ENCODE results near the gene NTN4.
A peak's percentile ranks its signal among the peaks of the same experiment; 100 is the strongest.
"Not testable (repeated sequence)": the region's sequence is repeated elsewhere in the genome, so short reads cannot be mapped to it uniquely, and the experiment has no call there.

NTN4 gene

DNA sequence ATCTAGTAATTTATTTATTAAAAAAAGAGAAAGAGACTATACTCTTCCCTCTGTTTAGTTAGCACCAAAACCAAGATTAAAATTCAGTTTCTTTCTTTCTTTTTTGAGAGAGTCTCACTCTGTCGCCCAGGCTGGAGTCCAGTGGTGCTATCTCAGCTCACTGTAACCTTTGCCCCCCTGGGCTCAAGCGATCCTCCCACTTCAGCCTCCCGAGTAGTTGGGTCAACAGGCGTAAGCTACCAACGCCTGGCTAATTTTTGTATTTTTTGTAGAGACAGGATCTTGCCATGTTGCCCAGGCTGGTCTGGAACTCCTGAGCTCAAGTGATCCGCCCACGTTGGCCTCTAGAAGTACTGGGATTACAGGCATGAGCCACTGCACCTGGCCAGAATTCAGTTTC lies 174.1 kb downstream of the NTN4 start:
- DNase-seq, result not testable (repeated sequence)

DNA sequence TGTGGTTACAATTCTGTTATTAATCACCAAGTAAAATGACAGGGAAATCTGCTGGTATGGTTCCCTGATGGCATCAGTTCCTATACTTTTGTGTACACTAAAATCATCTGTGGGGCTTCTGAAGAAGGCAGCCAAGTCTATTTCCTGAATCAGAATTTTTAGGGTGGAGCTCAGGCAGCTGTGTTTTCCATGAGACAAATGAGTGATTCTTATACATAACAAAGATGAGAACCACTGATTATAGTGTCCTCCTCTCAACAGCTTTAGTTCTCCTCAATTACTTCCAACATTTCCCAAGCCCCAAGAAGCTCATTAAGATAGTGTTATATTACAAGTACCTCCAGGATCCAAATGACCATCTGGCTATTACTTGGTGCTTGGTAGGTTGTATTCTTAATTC lies 174.8 kb downstream of the NTN4 start:
- DNase-seq, result no peak

DNA sequence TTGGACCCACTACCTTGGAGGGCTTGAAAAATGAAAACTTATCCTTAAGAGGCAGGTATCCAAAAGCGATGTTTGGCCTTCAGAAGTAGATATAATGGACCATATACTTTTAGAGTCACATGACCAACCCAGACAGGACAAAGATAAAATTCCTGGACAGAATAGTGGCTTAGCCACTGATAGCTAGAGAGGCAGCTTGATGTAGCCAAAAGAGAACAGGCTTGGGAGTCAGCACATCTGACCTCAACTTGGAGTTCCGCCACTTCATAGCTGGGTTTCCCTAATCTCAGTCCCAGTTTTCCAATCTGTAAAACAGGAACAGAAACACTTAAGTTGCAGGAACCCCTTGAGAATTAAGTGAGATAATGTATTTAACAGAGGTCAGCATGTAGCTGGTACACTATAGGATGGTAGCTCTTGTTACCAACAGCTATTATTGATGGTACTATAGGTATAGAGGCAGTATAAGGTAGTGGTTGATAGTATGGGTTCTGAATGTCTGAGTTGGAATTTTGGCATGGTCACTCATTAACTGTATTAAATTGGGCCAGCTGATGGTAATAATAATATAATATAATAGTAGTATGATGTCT lies 176.1 kb downstream of the NTN4 start:
- no peak for DNase-seq

DNA sequence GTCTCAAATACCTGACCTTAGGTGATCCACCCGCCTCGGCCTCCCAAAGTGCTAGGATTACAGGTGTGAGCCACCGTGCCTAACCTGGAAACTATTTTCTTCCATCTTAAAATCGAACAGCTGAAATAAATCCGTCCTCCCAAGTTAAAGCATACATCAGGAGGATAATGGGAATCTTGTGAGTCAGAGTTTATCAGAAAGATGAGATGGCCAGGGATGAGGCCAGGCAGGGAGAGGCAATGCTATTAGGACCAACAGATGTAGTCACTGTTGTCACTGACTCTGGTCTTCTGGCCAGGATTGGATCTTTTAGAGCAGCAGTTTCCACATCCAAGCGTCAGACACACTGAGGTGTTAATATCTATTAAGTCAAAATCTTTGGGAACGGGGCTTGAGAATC lies 177.5 kb downstream of the NTN4 start:
- no peak for DNase-seq

DNA sequence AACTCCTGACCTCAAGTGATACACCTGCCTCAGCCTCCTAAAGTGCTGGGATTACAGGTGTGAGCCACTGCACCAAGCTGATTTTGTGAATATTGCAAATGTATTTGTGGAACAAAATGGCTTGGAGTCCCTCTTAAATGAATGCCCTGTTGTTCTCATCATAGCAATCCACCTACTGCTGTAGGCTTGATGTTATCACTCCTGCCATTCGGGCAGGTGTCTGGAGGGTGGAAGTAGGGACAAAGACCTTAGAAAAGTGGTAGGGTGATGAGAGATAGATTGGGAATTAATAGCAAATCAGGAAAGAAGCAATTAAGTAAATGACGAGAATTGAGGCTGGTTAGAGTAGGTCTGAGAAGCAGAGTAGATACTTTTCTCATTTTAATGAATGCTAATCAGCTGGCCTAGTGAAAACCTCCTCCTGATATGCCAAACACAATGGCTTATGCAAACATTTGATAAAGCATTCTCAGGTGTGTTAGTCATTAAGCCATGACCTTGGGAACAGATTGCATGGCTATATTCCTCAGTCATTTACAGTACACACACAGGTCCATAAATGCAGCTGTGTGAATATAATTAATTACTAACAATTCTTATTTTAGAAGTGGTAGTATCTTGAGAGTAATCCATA lies 178.8 kb downstream of the NTN4 start:
- peak; percentile 44 for DNase-seq

DNA sequence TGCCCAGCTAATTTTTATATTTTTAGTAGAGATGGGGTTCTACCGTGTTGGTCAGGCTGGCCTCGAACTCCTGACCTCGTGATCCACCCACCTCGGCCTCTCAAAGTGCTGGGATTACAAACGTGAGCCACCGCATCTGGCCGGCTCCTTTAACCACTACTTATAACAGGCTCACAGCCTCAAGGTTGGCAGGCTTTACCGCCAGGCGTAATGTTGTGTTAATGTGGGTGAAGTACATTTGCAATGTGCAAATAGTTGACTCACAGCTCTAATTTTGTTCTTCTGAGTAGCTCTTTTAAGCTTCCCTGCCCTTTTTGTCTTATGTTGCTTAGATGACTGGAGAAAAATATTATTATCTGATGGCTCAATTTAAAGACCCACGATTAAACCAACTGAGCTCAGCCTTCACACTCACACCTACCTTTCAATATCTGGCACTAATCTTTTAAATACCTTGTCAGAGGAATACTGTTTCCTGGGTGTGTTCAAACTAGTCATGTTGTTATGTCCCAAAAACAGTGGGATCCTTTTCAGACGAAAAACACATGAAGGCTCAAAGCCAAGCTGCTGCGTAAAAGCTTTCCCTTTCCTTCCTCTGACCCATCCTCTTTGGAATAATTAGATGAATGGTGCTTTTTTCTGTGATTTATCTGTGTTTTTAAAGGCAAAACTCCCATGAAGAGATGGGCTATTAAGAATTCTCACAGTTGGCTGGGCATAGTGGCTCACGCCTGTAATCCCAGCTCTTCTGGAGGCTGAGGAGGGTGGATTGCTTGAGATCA lies 182.1 kb downstream of the NTN4 start:
- no peak for DNase-seq
